HG03108 (cell line): ENCODE results near the gene USPL1.
A peak's percentile ranks its signal among the peaks of the same experiment; 100 is the strongest.
"Not testable (repeated sequence)": the region's sequence is repeated elsewhere in the genome, so short reads cannot be mapped to it uniquely, and the experiment has no call there.

Experiments used
- ATAC-seq: cut with Tn5 transposase; IDR thresholded peaks from one replicate; pipeline ENCODE4 v1.9.1; 2021; ENCODE audit warnings: moderate library complexity; ENCODE audit not compliant: unreplicated experiment

USPL1 gene

GRCh38 chr13:30617315-30618185 is at the start of gene USPL1:
TSS of gene USPL1 (plus strand) at chr13:30617920. CDS start at chr13:30621141, 3,221 bp downstream.
- peak; percentile 84 for ATAC-seq

- ATAC-seq, result no peak
Observed at GRCh38 chr13:30569901-30570576, 47.7 kb upstream of the USPL1 start.

DNA sequence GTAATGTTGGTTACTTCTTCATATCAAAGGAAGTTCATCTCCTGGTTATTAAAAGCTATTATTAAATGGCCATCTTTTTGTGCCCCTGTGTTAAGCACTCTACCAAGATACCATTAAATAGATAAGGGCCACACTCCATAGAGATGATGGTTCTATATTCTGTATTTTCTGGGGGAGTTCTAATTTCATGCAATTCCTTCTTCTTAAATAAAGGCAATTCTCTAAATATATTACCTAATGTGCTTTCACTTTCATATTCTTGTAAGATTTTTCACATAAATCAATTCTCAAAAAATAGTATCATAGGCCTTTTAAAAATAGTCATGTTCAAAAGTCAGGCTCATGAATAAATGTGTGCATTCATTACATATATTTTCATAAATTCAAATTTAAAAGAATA is 47.0 kb upstream of the USPL1 start:
- ATAC-seq, result no peak

DNA sequence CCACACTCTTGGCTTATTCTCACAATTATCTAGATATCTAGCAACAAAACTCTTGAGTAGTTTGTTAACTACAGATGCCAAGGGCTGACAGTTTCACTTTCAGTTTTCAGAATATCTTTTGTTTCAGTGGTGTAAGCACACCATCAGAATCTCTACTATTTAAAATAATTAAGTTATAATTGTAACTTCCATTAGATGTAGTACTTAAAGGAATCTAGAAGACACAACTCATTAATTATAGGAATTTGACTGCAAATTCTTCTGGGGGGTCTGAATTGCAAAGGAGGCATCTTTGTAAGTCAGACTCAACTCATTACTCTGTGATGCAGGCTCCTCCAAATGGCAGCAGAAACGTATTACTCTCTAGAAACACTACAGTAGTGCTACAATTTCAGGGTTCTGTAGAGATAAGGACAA is 44.9 kb upstream of the USPL1 start:
- no peak for ATAC-seq

- ATAC-seq, result no peak
Observed at GRCh38 chr13:30576528-30576927, 41.2 kb upstream of the USPL1 start.

DNA sequence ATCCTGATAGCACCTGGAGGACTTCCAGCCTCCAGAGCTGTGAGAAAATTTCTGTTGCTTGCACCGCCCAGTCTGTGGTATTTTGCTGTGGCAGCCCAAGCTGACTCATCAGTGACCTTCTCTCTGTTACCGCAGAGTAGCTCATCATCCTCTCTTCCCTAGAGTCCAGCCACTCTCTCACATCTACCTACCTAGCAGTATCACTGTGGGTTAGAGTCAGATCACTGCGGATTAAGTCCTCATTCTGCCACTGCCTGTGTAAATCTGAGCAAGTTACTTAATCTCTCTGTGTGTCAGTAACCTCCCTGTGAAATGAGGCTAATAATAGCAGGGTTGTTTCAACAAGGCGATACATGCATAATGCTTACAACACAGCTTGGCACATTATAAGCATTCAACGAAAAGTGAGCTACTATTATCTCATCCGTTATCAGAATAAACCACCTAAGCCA is 40.3 kb upstream of the USPL1 start:
- peak; percentile 73 for ATAC-seq

GRCh38 chr13:30580852-30581502 is 36.7 kb upstream of the USPL1 start:
- ATAC-seq, result no peak

DNA sequence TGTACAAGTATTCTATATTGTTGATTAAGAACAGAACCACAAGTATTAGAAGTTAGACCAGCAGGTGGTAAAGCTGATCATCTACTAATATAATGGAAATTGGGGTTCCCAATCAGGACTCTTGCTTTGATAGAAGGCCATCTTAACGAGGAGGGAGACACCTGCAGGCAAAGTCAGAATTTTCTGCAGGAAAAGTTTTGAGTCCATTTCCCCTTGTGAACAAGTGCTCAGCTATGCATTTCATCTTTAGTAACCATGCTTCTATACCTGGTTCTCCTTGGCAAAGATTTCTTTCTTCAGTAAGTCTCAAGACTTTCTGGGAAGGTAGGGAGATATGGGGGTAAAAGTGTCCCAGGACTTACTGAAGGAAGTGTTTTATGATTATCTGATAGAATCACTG is 36.1 kb upstream of the USPL1 start:
- no peak for ATAC-seq

DNA sequence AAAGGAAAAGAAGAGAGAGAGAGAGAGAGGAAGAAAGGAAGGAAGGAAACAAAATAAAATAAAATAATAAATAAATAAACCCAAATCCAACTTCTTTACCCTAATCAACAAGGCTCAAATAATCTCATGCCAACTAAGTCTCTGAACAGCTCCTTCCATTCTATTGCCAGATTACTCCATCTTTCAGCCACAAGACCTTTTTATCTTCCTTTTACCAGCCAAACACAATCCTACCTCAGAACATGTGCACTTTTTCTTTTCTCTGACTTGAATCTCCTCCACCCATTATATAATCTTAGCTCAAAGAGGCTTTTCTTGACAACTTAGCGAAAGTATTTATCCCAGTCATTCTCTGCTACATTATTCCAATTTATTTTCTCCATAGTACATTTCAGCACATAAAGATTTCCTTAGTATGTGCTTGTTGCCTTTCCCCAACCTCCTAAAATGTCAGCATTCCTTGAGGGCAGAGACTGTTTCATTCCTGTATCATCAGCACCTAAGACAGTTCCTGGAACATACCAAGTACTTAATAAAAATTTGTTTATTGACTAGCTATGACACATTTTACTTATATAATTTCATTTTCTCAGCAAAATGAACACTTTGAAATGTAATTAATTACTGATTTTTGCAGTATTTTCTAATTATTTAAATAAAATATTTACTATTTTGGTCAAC is 33.5 kb upstream of the USPL1 start:
- no peak for ATAC-seq

DNA sequence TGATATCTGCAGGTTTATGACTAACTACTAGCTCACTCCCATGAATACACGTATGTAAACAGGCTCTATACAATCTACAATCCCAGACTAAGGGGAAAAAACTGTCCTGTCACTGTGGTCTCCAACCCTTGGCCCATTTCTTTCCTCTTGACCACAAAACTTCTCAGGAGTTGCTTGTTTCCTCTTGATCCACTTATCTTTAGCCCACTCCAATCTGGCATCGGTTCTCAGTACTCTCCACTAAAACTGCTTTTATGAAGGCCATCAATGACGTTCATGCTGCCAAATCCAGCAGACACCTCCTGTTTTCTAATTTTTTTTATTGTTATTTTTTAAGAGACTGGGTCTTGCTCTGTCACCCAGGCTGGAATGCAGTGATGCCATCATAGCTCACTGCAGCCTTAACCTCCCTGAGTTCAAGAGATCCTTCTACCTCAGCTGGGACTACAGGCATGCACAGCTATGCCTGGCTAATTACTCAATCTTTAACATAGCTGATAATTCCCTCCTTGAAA is 31.9 kb upstream of the USPL1 start:
- no peak for ATAC-seq

DNA sequence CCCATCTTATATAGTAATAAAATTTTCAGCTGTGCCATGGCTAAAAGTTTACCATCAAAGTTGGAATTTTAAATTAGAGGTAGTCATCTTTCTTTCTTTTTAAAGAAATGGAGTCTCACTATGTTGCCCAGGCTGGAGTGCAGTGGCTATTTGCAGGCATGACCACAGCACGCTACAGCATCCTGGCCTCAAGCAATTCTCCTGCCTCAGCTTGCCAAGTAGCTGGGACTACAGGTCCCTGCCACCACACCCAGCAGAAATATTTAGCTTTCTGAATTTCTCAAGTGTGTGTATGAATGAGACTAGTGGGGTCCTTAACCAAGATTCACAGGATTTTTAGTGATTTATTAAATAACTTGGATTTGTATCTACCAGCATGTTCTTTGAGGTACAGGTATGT is 30.5 kb upstream of the USPL1 start:
- no peak for ATAC-seq

DNA sequence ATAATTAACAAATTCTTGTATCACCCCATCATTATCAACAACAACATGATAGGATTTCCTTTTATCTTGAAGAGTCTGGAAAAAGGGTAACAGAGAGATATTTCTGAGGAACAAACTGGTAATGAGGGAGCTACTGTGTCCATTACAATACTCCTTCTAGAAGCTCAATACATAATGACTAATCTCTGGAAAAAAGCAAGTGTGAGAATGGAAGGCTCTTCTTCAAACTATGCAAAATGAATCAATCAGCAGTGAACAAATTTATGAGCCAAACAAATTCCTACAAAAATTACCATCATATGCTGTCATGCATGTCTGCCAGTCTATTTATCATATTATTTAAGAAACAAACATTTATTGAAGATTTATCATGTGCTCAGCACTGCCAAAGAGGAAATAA is 30.0 kb upstream of the USPL1 start:
- no peak for ATAC-seq

- no peak for ATAC-seq
Observed at GRCh38 chr13:30593001-30593400, 24.7 kb upstream of the USPL1 start.

DNA sequence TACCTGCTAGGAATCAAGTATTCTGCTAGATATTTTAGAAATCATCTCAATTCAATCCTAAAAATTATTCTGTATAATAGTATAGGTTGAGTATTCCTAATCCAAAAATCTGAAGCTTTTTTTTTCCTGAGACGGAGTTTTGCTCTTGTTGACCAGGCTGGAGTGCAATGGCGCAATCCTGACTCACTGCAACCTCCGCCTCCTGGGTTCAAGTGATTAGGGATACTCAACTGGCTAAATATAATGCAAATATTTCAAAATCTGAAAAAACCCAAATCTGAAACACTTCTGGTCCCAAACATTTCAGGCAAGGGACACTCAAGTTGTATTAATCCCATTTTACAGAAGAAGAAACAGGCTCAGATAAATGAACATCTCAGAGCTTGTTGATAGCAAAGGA is 17.2 kb upstream of the USPL1 start:
- ATAC-seq, result no peak

GRCh38 chr13:30601836-30602235 is 15.9 kb upstream of the USPL1 start:
- ATAC-seq, result no peak

DNA sequence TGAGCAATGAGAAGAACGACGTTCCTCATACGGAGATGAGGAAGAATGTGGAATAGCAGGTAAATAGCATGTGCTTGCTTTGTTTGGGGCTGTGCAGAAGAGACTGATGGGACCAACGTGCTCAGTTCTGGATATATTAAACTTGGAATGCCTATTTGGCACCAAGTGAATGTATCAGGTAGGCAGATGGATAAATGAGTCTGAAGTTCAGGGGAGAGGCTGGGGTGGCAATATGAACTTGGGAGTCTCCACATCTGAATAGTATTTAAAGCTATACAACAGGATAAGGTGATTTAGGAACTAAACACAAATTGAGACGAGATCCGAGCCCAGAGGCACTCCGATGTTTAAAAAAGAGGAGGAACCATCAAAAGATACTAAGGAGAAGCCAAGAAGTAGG is 12.7 kb upstream of the USPL1 start:
- ATAC-seq, result no peak

DNA sequence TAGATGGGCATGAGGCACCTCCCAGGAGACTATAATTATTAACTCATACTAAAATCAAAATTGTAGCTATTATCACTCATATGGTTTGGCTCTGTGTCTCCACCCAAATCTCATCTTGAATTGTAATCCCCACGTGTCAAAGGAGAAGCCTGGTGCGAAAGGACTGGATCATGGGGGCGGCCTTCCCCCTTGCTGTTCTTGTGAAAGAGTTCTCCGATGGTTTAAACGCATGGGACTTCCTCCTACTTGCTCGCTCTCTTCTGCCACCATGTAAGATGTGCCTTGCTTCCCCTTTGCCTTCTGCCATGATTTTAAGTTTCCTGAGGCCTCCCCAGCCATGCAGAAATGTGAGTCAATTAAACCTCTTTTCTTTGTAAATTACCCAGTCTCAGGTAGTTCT is 10.5 kb upstream of the USPL1 start:
- not testable (repeated sequence) for ATAC-seq

DNA sequence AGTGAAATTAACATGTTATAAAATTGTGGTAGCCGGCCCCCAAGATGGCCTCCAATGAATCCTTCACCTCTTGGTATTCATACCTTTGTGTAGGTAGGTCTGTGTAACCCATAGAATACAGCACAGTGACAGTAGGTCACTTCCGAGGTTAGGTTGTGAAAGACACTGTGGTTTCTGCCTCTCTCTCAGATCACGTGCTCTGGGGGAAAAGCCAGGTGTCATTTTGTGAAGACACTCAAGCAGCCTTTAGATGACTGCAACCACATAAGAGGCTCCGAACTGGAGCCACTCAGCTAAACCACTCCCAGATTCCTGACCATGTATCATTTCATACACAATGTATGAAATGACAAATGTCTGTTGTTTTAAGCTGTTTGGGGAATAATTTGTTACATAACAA is 9.8 kb upstream of the USPL1 start:
- peak; percentile 99 for ATAC-seq

GRCh38 chr13:30608364-30608763 is 9.4 kb upstream of the USPL1 start:
- ATAC-seq, result no peak

GRCh38 chr13:30610311-30610710 is 7.4 kb upstream of the USPL1 start:
- ATAC-seq, result no peak

- no peak for ATAC-seq
Observed at GRCh38 chr13:30615481-30615865, 2.2 kb upstream of the USPL1 start.
